Putamen (tissue), 1 donor: ENCODE results near the gene TTC9.

Experiments used
- DNase-seq: peaks from one replicate; pipeline ENCODE4 v3.0.0-alpha.2; 2016; ENCODE audit warnings: low spot score

Gene TTC9

DNA sequence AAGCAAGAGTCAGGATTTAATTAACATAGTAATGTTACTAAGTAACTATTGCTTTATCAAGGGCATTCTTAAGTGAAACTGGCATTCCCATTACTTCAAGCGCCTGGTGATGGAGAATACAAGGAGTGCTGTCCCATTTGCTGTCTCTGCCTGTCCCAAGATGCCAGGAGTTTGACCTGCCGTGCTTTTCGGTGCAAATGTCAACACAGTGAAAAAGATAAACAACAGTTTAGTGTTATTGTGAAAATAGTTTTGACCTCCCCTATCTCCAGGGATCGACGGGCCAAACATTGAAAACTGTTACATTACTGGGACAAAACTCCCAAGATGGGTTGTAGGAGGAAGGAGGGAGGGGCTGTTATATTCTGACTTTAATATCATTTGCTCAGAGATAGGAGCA is 74.8 kb downstream of the TTC9 start:
- no peak for DNase-seq

DNA sequence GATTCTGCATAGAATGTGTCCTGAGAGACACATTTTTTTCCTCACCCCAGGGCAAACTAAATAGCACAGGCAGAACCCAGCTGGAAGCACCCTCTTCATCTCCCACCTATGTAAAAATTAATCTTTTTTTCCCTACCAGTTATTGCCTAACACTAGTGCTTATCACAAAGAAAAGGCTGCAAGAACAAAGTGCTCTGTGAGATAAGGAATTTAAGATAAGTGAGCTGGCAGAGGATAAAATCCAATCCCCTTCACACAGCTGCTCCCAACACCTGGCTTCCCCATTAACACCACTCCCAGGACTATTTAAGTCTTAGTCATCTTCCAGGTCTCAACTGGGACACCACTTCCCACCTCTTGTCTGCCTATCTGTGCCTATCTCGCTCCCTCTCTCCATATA is 75.2 kb downstream of the TTC9 start:
- no peak for DNase-seq

DNA sequence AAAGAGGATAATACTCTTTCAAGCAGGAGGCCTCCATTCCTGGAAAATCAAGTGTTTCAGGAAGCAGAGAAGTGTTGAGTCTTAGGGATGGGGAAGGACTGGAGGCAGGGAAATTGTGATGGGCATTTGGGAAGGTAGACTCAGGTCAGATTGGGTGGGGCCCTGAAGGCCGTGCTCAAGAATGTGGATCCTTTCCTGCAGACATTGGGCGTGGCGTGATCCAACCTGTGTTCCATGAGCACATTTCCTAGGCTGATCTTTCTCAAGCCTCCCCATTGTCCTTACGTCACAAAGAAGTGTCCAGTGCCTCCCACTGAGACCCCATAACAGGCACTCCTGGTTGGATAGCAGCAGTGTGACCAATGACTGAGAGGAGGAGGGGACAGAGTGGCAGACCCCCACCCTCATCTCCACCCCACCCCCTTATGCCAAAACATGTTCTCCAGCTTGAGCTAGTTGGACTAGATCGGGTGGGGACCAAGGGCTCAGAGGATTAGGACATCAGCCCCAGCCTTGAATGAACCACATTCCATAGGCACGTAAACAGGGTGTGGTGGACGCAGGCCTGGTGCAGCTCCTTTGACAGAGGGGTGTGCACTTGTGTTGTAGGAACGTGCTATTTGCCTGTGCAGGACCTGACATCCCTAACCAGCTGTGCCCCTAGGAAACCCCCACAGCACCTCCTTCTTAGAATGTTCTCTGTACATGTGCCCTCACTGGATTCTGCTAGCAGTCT is 76.8 kb downstream of the TTC9 start:
- DNase-seq = no peak

DNA sequence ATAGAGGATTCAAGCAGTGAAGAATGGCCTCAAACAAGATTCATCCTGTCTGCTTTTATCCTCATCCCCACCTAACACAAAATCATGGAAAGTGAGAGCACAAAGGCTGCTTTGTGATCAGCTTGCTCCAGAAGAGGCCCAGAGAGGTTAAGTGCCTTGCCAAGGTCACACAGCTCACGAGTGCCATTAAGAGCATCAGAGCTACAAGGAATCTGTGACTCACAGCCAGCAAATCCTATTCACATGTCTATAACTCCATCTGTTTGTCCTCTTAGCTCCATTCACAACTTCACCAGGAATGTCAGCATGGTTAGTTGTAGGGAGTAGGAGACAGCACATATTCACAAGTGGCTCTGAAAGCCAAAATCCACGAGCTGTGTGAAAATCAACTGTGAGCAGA is 79.8 kb downstream of the TTC9 start:
- no peak for DNase-seq

DNA sequence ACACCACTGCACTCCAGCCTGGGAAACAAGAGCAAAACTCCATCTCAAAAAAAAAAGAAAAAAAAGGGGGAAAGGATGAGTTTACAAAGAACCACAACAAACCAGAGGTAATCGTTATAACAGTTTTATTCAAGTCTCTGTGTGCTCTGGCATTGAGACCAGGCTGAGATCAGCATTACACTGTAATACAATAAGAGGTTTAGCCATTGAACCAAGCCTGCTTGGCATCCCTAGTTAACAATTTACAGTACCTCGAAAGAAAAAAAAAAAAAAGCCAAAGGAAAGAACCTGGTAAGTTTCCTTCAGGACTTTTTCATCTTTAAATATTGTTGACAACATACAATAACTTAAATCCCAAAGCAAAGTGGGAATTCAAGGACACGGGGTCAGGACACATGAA is 80.7 kb downstream of the TTC9 start:
- no peak for DNase-seq

DNA sequence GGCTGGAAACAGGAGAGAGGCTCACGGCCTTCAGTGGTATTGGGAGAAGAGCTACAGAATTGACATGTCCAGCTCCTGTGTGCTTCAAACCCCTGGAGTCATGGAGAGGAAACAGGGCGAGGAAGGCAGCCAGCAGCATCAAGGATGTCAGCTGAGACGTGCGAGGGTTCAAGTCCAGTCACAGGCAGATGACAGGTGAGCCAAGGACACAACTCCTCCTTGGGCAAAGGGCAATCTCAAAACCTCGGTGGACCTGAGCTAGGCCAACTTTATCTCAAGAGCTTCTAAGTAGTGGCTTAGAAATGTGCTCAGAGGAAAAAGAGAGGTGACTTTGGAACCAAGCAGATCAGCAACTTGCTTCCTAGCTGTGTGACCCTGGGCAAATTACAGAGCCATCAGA is 81.6 kb downstream of the TTC9 start:
- DNase-seq = no peak

DNA sequence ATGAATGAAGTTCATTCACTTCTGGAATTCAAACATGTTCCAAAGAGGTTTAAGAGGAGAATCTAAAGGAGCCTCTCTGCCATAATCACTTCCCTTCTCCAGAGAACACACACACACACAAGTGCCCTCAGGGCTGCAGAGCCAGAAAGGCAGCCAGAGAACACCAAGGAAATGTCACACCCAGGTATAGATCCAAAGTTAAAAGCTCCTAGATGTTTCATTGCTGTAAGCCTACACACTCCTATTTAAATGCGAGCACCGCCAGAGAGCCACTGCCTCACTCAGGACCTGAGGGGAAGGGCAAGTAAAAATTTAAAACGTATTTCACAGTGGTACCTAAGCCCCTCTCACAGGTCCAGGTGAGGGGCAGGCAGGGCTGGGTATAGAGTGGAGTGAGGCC is 82.4 kb downstream of the TTC9 start:
- no peak for DNase-seq

DNA sequence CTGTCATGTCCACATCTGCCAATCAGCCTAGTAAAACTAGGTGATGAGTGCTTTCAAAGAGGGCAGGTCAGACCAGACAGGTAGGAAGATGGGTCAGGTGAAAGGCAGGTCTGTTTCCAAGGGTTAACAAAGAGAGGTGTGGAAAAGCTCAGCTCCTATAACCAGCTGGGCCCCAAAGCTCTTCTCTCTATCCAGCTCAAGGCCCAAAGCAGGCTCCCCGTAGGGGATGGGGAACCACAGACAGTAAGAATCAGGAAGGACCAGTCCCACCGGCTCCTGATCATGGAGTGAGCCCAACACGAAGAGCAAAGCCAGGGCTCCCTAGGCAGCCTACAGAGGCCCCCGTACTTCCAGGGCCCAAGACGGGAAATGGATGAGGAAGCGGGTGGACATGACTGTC is 83.2 kb downstream of the TTC9 start:
- no peak for DNase-seq
